GM12891 (cell line): ENCODE measurements around the gene GCHFR.

ENCODE experiments used
- POLR2A ChIP-seq: IDR thresholded peaks from 2 replicates; pipeline ENCODE4 v1.6.1; 2011; ENCODE audit warnings: low read depth, low read length, control low read depth
- POLR2AphosphoS5 ChIP-seq: IDR thresholded peaks from 2 replicates; pipeline ENCODE4 v1.6.1; 2011; ENCODE audit warnings: low read depth, low read length, control low read depth
- POU2F2 ChIP-seq: IDR thresholded peaks from 2 replicates; pipeline ENCODE4 v1.6.1; 2011; ENCODE audit warnings: low read depth, mild to moderate bottlenecking, control low read depth, low read length, moderate library complexity
- SPI1 ChIP-seq: IDR thresholded peaks from 2 replicates; pipeline ENCODE4 v1.6.1; 2011; ENCODE audit warnings: low read depth, low read length, control low read depth
- TAF1 ChIP-seq: IDR thresholded peaks from 2 replicates; pipeline ENCODE4 v1.6.1; 2011; ENCODE audit warnings: low read depth, low read length, control low read depth

GRCh38 chr15:40812721-40813425, 49.0 kb downstream of the GCHFR start:
- TF ChIP-seq POLR2AphosphoS5 (no peak), SPI1 (no peak), POLR2A (no peak), TAF1 (no peak), POU2F2 (no peak)
